Measurements from ENCODE around the gene PODXL. TPM values are rescaled to one million over a fixed set of nuclear protein-coding genes. Genes with fewer than 3 reads are reported as not detected.

PODXL gene
- 2.5 and 3.7 TPM in 2 replicates for total RNA-seq

DNA sequence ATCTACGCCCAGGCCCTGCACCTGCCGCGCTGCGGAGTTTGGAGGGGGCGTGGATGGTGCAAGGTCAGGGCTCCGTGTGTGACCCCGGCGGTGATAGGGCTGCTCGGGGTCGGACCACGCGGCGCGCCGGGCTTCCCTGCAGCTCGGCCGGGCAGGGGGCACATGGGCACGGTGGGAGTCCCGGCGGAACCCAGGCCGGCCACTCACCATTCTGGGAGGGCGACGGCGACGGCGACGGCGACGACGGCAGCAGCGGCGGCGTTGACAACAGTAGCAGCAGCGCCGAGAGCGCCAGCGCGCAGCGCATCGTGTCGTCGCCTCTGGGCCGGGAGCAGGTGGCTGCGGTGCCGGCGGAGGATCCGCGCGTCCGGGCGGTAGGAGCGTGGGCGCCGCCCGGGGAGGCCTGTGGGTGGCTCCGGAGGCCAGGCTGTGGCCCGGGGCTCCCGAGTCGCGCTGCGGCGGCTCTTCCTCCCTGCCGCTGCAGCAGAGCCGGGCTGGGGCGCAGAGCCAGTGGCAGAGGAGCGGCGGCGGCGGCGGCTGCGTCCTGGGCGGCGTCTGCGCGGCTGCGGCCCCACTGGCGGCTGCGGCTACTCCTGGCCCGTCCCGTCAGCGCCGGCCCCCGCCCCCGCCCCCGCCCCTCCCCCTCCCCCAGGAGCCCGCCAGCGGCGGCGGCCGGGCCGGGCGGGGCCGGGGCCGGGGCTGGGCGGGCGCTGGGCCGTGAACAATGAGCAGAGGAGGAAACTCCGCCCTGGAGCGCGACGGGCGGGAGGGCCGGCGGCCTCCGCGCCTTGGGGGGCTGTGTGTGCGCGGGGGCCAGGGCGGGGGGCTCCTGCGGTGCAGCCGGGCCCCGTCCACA, at the start of gene PODXL:
PODXL (minus strand) TSS at position 576 of the 856 bp plus-strand sequence; CDS start at position 307, 269 bp downstream.

Other genes with a start within 250 kb of the PODXL start
- 21.8 and 22.2 TPM in 2 replicates for gene MKLN1, start 228.8 kb downstream of the PODXL start, total RNA-seq

Measured in cardiac ventricle fibroblast (primary cell).